Measurements from ENCODE around the gene F2RL3. TPM values are rescaled to one million over a fixed set of nuclear protein-coding genes. Genes with fewer than 3 reads are reported as not detected.

The F2RL3 gene
- total and polyA plus RNA-seq, 9 of the 15 experiments (the other 6 are each of a cell fraction or from before 2014, with no cell fraction given) = 1.4 to 27.6 (median 11.9) TPM

GRCh38 chr19:16888629-16889365 lies at the start of gene F2RL3 (continued):
- TF ChIP-seq PKNOX1 (IDR thresholded peaks at IDR 0.05) = peak; percentile 83
- TF ChIP-seq E2F1 (CRISPR knock-in tag; IDR thresholded peaks at IDR 0.05) = no peak
- peak; percentile 47; the same call in 1 of the 2 replicates for TF ChIP-seq SOX6 (IDR thresholded peaks at IDR 0.05)
- TF ChIP-seq NEUROD1 (IDR thresholded peaks at IDR 0.05; ENCODE audit: borderline replicate concordance, low read depth, low read length, partially characterized antibody) = no peak
- TF ChIP-seq MTA3 (IDR thresholded peaks at IDR 0.05; ENCODE audit: borderline replicate concordance) = peak; percentile 90
- TF ChIP-seq MITF (IDR thresholded peaks at IDR 0.05) = no peak
- no peak for TF ChIP-seq U2AF2 (optimal IDR thresholded peaks at IDR 0.05; ENCODE audit: low read depth, low read length)
- TF ChIP-seq ZNF695 (CRISPR knock-in tag; IDR thresholded peaks at IDR 0.05) = no peak
- TF ChIP-seq HDAC1 (IDR thresholded peaks at IDR 0.05) = peak in 1 of 2 experiments; percentile 68; a peak in 2 of 4 replicates
- TF ChIP-seq NRF1 (conservative IDR thresholded peaks at IDR 0.05 in 1 of 2, IDR thresholded peaks at IDR 0.05 in 1 of 2) = peak in 1 of 2 experiments; percentile 24; a peak in 1 of 4 replicates
- TF ChIP-seq JUND (IDR thresholded peaks at IDR 0.05; ENCODE audit: borderline replicate concordance, low read depth, low read length) = peak; percentile 37; the same call in 1 of the 2 replicates
- peak; percentile 17; the same call in 1 of the 3 replicates for TF ChIP-seq JUND (tag; IDR thresholded peaks at IDR 0.05; ENCODE audit: borderline replicate concordance, low read depth, low read length)
- peak; percentile 76 for TF ChIP-seq SUPT5H (IDR thresholded peaks at IDR 0.05)
- TF ChIP-seq RNF2 (IDR thresholded peaks at IDR 0.05) = no peak; the same call in 1 of the 2 replicates
- TF ChIP-seq ZFP1 (CRISPR knock-in tag; IDR thresholded peaks at IDR 0.05) = no peak
- TF ChIP-seq NCOA6 (IDR thresholded peaks at IDR 0.05) = no peak
- TF ChIP-seq HLTF (IDR thresholded peaks at IDR 0.05) = no peak
- no peak for TF ChIP-seq POLR3G (IDR thresholded peaks at IDR 0.05; ENCODE audit: extremely low read depth, insufficient read length, insufficient replicate concordance)
- peak; percentile 58; the same call in 1 of the 2 replicates for TF ChIP-seq EP300 (IDR thresholded peaks at IDR 0.05; ENCODE audit: low read length)
- TF ChIP-seq BCL6 (CRISPR knock-in tag; IDR thresholded peaks at IDR 0.05) = no peak
- TF ChIP-seq ZNF75A (CRISPR knock-in tag; IDR thresholded peaks at IDR 0.05) = no peak
- no peak for TF ChIP-seq CHD4 (IDR thresholded peaks at IDR 0.05; ENCODE audit: insufficient read depth, insufficient replicate concordance, low read depth, low read length, poor library complexity, severe bottlenecking)
- TF ChIP-seq MTA2 (IDR thresholded peaks at IDR 0.05; ENCODE audit: low read depth) = peak; percentile 32; the same call in 1 of the 2 replicates
- TF ChIP-seq UBTF (IDR thresholded peaks at IDR 0.05; ENCODE audit: borderline replicate concordance in 1 of 2, low read depth in 2 of 2, low read length in 2 of 2) = peak; percentile 55 to 77; a peak in 2 of 4 replicates
